Activated naive CD4-positive, alpha-beta T cell treated with anti-CD3 and anti-CD28 coated beads for 36 hours (primary cell): ENCODE results near the gene MIPEP. TPM values are rescaled to one million over a fixed set of nuclear protein-coding genes. Genes with fewer than 3 reads are reported as not detected.
"Not testable (repeated sequence)": the region's sequence is repeated elsewhere in the genome, so short reads cannot be mapped to it uniquely, and the experiment has no call there.

Experiments
- CTCF ChIA-PET: fragments of 350-600 bp; sonication (Branson Sonifier 250); formaldehyde crosslinking; loops from one replicate; lab custom pipeline; 2021; ENCODE audit warnings: antibody characterized with exemption; lab: Charles Lee
- DNase-seq: peaks from one replicate; pipeline ENCODE4 v3.0.0-alpha.2; 2020
- H3K27ac Mint-ChIP-seq: one replicate; pipeline ENCODE4 v1.8.0; 2021; ENCODE audit warnings: mild to moderate bottlenecking, mixed read lengths
- H3K27me3 Mint-ChIP-seq: one replicate; pipeline ENCODE4 v1.8.0; 2021; ENCODE audit warnings: low read depth, mixed read lengths
- H3K36me3 Mint-ChIP-seq: one replicate; pipeline ENCODE4 v1.8.0; 2021; ENCODE audit warnings: low read depth, mixed read lengths
- H3K4me1 Mint-ChIP-seq: one replicate; pipeline ENCODE4 v1.8.0; 2021; ENCODE audit warnings: low read depth, mixed read lengths
- H3K4me3 Mint-ChIP-seq: one replicate; pipeline ENCODE4 v1.8.0; 2021; ENCODE audit warnings: mild to moderate bottlenecking, moderate library complexity, mixed read lengths
- H3K9me3 Mint-ChIP-seq: one replicate; pipeline ENCODE4 v1.8.0; 2021; ENCODE audit warnings: mixed read lengths
- intact Hi-C: fragments of 100-400 bp; cut with micrococcal nuclease; formaldehyde crosslinking; loops from one replicate; pipeline ENCODE4 v1.15.1; 2023
- total RNA-seq, 2 experiments: library from RNA; stranded (reverse); gene quantifications; one replicate each; pipeline ENCODE4 v1.2.3, GENCODE V29; 2021

Gene MIPEP
- total RNA-seq, 2 experiments from 2014 or later, result 15.4 to 17.0 TPM

DNA sequence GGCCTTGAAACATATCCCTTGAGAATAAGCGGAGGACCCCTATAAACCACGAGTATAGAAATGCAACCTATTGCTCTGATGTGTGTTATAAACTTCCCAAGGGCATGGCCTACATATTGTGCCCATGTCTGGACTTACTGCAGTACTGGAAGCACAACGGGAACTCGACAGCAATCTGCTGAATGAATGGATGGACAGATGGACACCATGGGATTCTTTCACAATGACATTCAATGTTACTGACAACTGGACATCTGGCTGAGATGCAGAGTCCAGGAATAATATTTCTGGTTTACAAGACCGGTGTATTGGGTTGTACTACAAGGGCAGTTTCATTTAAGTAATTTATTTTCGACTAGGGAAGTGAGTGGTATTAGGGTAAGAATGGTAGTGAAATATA is 123.7 kb downstream of the MIPEP start:
- intact Hi-C loops, result no loop called here
- Mint-ChIP-seq H3K4me1 (peaks cover 2% of the 10 kb centered on the region), H3K36me3 (peaks cover 2% of the 10 kb centered on the region), H3K9me3 (no peaks in the 10 kb centered on the region), H3K4me3 (no peak overlapping the region), H3K27ac (no peak overlapping the region), H3K27me3 (no peaks in the 10 kb centered on the region)
- DNase-seq, result no peak
- CTCF ChIA-PET, result interaction anchor here (0.5 kb wide), 1 partner anchor 83 kb away, joined by 3 read pairs; no protein-coding TSS in a partner anchor

DNA sequence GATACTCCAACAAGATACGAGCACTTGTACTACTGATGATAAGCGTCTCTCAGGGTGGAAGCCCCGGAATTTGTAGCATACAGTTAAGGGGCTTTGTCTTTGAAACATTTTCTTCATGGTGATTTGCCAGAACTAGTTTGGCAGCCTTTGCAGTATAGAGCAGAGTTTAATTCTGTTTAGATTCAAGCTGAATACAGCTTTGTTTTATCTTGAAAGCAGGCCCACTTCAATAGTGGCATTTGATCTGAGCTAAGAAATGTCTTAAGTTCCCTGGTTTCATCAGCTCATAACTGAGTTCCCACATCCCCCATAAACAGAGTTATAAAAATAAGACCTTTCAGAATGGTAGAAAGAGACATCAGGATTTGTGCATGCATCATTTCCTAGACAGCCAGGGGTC is 125.9 kb downstream of the MIPEP start:
- CTCF ChIA-PET, result no interaction called here
- Mint-ChIP-seq H3K27ac (no peak overlapping the region), H3K4me3 (no peak overlapping the region), H3K27me3 (no peaks in the 10 kb centered on the region), H3K4me1 (peaks cover 2% of the 10 kb centered on the region), H3K9me3 (no peaks in the 10 kb centered on the region), H3K36me3 (peaks cover 6% of the 10 kb centered on the region)
- no peak for DNase-seq
- intact Hi-C loops, result no loop called here

DNA sequence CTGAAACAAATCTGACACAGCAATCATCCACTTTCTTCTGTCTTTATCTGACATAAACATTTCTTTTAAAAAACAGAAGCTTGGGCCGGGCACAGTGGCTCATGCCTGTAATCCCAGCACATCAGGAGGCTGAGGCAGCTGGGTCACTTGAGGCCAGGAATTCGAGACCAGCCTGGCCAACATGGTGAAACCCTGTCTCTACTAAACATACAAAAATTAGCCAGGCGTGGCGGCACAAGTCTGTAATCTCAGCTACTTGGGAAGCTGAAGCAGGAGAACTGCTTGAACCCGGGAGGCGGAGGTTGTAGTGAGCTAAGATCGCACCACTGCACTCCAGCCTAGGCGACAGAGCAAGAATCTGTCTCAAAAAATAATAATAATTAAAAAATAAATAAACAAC is 127.4 kb downstream of the MIPEP start:
- H3K36me3 Mint-ChIP-seq, H3K27ac Mint-ChIP-seq, CTCF ChIA-PET, H3K27me3 Mint-ChIP-seq, H3K9me3 Mint-ChIP-seq, intact Hi-C loops, DNase-seq, H3K4me1 Mint-ChIP-seq, H3K4me3 Mint-ChIP-seq: not testable (repeated sequence)

DNA sequence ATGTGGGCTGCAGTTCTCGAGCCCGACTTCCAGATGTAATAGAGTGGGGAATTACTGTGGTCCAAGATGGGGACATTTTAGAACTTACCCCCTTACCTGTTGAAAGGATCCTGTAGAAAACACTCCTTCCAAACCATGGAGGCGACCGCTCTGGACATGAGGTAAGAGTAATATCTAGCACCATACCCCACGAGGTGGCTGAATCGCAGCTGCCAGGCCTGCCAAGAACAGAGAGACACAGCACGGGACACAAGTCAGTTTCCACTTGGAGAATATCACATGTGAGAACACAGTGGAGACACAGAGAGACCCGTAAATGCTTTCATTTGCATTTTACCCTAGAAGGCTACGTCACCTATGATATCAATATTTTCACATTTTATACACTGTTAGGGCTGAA is 129.2 kb downstream of the MIPEP start:
- Mint-ChIP-seq H3K27me3 (no peaks in the 10 kb centered on the region), H3K4me1 (peaks cover under 1% of the 10 kb centered on the region), H3K9me3 (no peaks in the 10 kb centered on the region), H3K27ac (no peak overlapping the region), H3K36me3 (peaks cover 10% of the 10 kb centered on the region), H3K4me3 (no peak overlapping the region)
- intact Hi-C loops, result loop anchor here (10.0 kb wide), 1 partner anchor 205 kb away; no protein-coding TSS in a partner anchor
- CTCF ChIA-PET, result no interaction called here
- no peak for DNase-seq

DNA sequence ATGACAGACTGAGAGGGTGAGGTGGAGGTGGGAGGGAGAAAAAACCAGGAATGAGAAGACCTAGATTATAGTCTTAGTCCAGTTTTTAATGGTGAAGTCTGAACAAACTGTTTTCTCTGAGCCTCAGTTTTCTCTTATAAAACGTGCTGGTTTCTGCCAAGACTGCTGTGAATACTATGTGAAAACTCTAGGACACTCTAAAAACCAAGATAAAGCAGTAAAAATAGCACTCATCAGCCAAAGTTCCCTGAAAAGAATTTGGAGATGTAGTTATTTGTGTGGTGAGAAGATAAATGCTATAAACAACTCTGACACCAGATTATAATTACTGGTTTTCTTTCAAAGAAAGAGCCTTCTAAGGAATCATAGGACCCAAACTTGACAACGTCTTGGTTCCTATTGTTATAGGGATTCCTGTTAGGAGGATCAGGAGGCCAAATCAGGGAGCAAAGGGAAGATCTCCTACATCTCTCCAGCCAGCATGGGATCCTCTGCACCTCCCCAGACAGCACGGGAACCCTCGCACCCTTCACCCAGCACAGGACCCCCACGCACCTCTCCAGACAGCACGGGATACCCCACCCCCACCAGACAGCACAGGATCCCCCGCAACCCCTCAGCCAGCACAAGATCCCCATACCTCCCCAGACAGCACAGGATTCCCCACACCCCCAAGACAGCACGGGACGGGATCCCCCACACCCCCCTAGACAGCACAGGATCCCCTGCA is 130.2 kb downstream of the MIPEP start:
- peaks cover 14% of the 10 kb centered on the region for H3K36me3 Mint-ChIP-seq
- H3K4me1 Mint-ChIP-seq, result peaks cover 7% of the 10 kb centered on the region
- no peak for DNase-seq
- H3K27ac Mint-ChIP-seq, result no peak overlapping the region
- H3K9me3 Mint-ChIP-seq, result no peaks in the 10 kb centered on the region
- no peaks in the 10 kb centered on the region for H3K27me3 Mint-ChIP-seq
- no peak overlapping the region for H3K4me3 Mint-ChIP-seq
- intact Hi-C loops, result loop anchor here (10.0 kb wide), 1 partner anchor 206 kb away; no protein-coding TSS in a partner anchor
- CTCF ChIA-PET, result no interaction called here

DNA sequence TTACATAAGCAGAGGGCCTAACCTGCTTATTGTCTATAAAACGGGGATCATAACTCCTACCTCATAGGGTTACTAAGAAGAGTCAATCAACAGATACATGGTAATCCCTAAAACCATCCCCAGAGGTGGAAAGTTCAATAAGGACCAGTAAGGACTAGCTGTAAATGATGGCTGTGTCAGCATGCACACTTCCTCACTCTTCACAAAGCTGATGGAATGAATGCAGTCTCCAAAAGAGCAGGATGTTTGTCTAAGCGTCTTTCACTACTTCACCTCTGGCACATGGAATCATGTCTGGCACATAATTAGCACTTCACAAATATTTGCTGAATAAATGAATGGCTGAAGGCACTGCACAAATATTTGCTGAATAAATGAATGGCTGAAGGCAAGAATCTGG is 134.2 kb downstream of the MIPEP start:
- peaks cover 31% of the 10 kb centered on the region for H3K4me1 Mint-ChIP-seq
- no peaks in the 10 kb centered on the region for H3K27me3 Mint-ChIP-seq
- no peak overlapping the region for H3K4me3 Mint-ChIP-seq
- intact Hi-C loops, result loop anchor here (5.0 to 10.0 kb wide), 3 partner anchors 198 to 378 kb away; no protein-coding TSS in a partner anchor
- no peak overlapping the region for H3K27ac Mint-ChIP-seq
- H3K9me3 Mint-ChIP-seq, result no peaks in the 10 kb centered on the region
- H3K36me3 Mint-ChIP-seq, result peaks cover 20% of the 10 kb centered on the region
- CTCF ChIA-PET, result interaction anchor here (0.7 kb wide), 1 partner anchor 245 kb away, joined by 4 read pairs; no protein-coding TSS in a partner anchor
- no peak for DNase-seq

DNA sequence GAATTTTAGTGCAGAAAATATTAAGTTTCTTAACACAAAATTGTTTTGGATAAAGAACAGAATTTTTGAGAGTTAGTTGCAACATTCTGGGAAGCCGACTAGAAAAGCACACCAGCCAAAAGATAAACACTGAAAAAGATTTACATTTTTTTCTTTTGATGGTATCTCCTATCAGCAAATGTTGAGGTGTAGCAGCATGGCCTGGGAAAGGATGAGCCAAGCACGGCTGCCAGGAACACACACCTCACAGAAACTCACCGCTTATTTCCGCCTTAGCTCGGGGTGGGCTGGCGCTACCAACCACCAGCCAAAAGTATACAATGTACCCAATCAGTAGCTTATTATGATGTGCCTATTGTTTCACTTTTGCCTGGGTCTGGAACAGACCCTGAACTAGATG is 134.7 kb downstream of the MIPEP start:
- H3K27me3 Mint-ChIP-seq, result no peaks in the 10 kb centered on the region
- H3K9me3 Mint-ChIP-seq, result no peaks in the 10 kb centered on the region
- DNase-seq, result peak; percentile 41
- CTCF ChIA-PET, result no interaction called here
- H3K27ac Mint-ChIP-seq, result no peak overlapping the region
- intact Hi-C loops, result loop anchor here (5.0 to 10.0 kb wide), 3 partner anchors 197 to 377 kb away; no protein-coding TSS in a partner anchor
- no peak overlapping the region for H3K4me3 Mint-ChIP-seq
- H3K36me3 Mint-ChIP-seq, result peaks cover 24% of the 10 kb centered on the region
- H3K4me1 Mint-ChIP-seq, result peaks cover 31% of the 10 kb centered on the region

DNA sequence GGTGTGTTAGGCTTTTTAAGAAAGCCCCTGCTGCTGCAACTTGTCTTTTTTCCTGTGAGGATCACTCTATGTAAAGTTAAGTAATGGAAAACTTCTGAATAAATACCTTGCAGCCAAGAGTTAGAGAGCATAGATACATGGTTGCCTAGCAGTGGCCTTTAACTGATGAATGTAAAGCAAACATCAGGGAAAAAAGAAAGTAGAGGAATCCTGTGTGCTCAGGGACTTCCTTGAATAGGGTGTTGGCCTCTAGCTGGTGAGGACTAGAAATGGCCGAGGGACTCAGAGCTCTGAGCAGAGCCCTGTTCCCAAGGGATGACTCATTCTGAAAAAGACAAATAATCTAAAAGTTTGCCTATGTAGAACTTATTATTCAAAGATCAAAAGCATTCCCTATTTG is 135.7 kb downstream of the MIPEP start:
- CTCF ChIA-PET, result interaction anchor here (1.6 kb wide), 1 partner anchor 10 kb away, joined by 3 read pairs; no protein-coding TSS in a partner anchor
- Mint-ChIP-seq H3K4me1 (peaks cover 31% of the 10 kb centered on the region), H3K27ac (no peak overlapping the region), H3K9me3 (no peaks in the 10 kb centered on the region), H3K4me3 (no peak overlapping the region), H3K27me3 (no peaks in the 10 kb centered on the region), H3K36me3 (peaks cover 20% of the 10 kb centered on the region)
- intact Hi-C loops, result loop anchor here (5.0 to 10.0 kb wide), 3 partner anchors 196 to 376 kb away; no protein-coding TSS in a partner anchor
- no peak for DNase-seq

DNA sequence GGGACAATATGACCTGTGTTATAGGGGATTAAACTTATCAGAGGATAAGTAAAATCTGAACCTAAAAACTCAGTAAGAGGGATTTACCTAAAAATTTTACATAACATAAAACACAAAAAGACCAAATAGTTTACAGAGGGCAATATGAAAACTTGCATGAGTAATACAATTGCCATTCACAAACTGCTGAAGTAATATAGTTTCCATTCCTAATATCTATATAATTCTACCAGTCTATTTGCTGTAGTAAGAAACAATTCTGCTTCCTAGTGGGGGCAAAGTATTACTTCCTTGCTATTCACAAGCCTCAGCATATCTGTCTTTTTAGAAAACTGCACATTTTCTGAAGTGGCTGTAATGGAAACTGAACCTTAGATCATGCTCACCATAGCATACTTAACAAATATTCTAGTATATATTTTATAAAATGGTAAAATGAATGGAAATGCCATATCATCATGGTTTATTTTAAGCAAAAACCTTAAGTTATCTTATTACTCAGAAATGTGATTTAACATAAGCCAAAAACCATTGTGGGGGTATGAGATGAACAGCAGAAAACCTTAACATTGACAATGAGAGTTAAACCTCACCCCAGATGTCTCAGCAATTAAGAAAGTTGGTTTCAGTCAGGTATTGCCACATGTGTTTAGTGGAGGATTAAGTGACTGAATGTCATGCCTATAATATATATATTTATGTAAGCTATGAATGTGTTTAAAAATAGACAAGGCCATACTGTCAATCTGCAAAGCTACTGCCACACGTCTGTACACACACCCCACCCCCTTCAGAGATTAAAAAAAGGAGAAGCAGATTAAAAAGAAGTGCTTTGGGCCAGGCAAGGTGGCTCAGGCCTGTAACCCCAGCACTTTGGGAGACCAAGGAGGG is 136.8 kb downstream of the MIPEP start:
- no peak for DNase-seq
- peaks cover 31% of the 10 kb centered on the region for H3K4me1 Mint-ChIP-seq
- intact Hi-C loops, result loop anchor here (1.0 to 10.0 kb wide), 4 partner anchors 42 to 375 kb away; no protein-coding TSS in a partner anchor
- H3K36me3 Mint-ChIP-seq, result peaks cover 18% of the 10 kb centered on the region
- CTCF ChIA-PET, result interaction anchor here (1.6 kb wide), 1 partner anchor 8 kb away, joined by 3 read pairs; no protein-coding TSS in a partner anchor
- no peak overlapping the region for H3K27ac Mint-ChIP-seq
- no peaks in the 10 kb centered on the region for H3K27me3 Mint-ChIP-seq
- H3K9me3 Mint-ChIP-seq, result no peaks in the 10 kb centered on the region
- H3K4me3 Mint-ChIP-seq, result no peak overlapping the region

DNA sequence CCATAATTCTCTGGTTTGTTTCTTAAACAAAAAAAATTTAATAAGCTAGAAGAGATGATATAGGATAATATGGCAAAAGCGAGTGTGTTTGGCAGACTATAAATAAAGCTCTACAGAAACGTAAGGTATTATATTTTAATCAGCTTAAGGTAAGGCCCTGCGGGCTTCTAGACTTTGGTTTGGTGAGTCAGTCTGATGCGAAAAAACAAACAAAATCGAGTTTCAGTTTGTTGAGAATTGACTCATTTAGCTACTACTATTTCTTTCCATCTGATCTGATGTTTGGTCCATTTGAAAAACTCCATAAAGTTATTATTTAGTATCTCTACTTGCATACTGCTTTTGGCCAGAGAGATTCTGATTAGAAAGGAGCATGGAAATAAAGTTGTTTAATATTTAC is 138.0 kb downstream of the MIPEP start:
- intact Hi-C loops, result loop anchor here (1.0 to 10.0 kb wide), 4 partner anchors 8 to 374 kb away; no protein-coding TSS in a partner anchor
- H3K27me3 Mint-ChIP-seq, result no peaks in the 10 kb centered on the region
- CTCF ChIA-PET, result no interaction called here
- H3K27ac Mint-ChIP-seq, result no peak overlapping the region
- no peak overlapping the region for H3K4me3 Mint-ChIP-seq
- no peak for DNase-seq
- H3K36me3 Mint-ChIP-seq, result peaks cover 17% of the 10 kb centered on the region
- no peaks in the 10 kb centered on the region for H3K9me3 Mint-ChIP-seq
- H3K4me1 Mint-ChIP-seq, result peaks cover 31% of the 10 kb centered on the region

DNA sequence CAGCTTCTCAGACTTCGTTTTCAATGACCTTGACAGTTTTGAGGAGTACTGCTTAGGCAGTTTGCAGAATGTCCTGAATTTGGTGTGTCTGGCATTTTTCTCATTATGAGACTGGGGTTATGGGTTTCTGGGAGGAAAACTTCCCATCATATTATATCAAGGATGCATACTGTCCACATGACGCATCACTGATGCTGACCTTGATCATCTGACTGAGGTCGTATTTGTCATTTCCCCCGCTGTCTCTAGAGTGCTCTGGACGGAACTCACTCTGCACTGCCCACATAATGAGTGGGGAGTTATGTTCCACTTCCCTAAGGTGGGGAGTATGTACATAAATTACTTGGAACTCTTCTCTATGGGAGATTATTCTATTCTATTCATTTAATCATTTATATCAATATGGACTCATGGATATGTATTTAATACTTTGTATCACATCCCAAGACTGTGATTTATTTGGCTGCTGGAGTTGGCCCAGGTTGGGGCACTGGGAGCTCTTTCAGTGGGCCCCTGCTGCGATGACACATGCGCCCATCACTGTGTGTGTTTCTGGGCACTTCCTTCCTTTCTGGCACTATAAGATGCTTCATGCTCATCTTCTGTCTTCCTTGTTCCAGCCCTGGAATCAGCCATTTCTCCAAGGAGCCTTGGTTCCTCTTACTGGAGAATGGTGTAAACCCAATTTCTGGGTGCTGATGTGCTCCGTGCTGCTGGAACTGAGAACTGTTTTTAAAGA is 138.6 kb downstream of the MIPEP start:
- Mint-ChIP-seq H3K27ac (no peak overlapping the region), H3K4me3 (no peak overlapping the region), H3K4me1 (peaks cover 31% of the 10 kb centered on the region), H3K27me3 (no peaks in the 10 kb centered on the region), H3K36me3 (peaks cover 17% of the 10 kb centered on the region), H3K9me3 (no peaks in the 10 kb centered on the region)
- DNase-seq, result no peak
- CTCF ChIA-PET, result no interaction called here
- intact Hi-C loops, result loop anchor here (1.0 to 10.0 kb wide), 4 partner anchors 7 to 373 kb away; no protein-coding TSS in a partner anchor
